Memory B cell (primary cell): ENCODE results near the gene RPS6KA2.

ENCODE experiments used
- ATAC-seq: fragments of 150-1000 bp; cut with Tn5 transposase; 2 replicates; pipeline ENCODE4 v1.10.0; 2021; ENCODE audit warnings: low read depth, mild to moderate bottlenecking, moderate library complexity
- DNase-seq, 2 donors: peaks; one replicate each; pipeline ENCODE4 v3.0.0; 2022; ENCODE audit warnings: low spot score in 2 of 2
- H3K27ac Mint-ChIP-seq: one replicate; pipeline ENCODE4 v1.8.0; 2022; ENCODE audit warnings: mild to moderate bottlenecking, moderate library complexity, mixed read lengths
- H3K27me3 Mint-ChIP-seq: one replicate; pipeline ENCODE4 v1.8.0; 2022; ENCODE audit warnings: mixed read lengths
- H3K36me3 Mint-ChIP-seq: one replicate; pipeline ENCODE4 v1.8.0; 2022; ENCODE audit warnings: mild to moderate bottlenecking, mixed read lengths
- H3K4me1 Mint-ChIP-seq: one replicate; pipeline ENCODE4 v1.8.0; 2022; ENCODE audit warnings: mixed read lengths
- H3K4me3 Mint-ChIP-seq: one replicate; pipeline ENCODE4 v1.8.0; 2022; ENCODE audit warnings: mild to moderate bottlenecking, moderate library complexity, mixed read lengths
- H3K9me3 Mint-ChIP-seq: one replicate; pipeline ENCODE4 v1.8.0; 2022; ENCODE audit warnings: mixed read lengths

Gene RPS6KA2

GRCh38 chr6:166608774-166609173 lies 18.3 kb downstream of the RPS6KA2 start:
- no peaks in the 10 kb centered on the region for H3K9me3 Mint-ChIP-seq
- H3K27me3 Mint-ChIP-seq, result no peaks in the 10 kb centered on the region
- H3K36me3 Mint-ChIP-seq, result no peaks in the 10 kb centered on the region
- ATAC-seq (no peak), DNase-seq (no peak)
- H3K4me1 Mint-ChIP-seq, result peaks cover 2% of the 10 kb centered on the region
- no peak overlapping the region for H3K4me3 Mint-ChIP-seq
- H3K27ac Mint-ChIP-seq, result no peak overlapping the region

- ATAC-seq (no peak), DNase-seq (no peak)
- peaks cover 4% of the 10 kb centered on the region for H3K4me1 Mint-ChIP-seq
- no peaks in the 10 kb centered on the region for H3K27me3 Mint-ChIP-seq
- no peaks in the 10 kb centered on the region for H3K9me3 Mint-ChIP-seq
- no peak overlapping the region for H3K27ac Mint-ChIP-seq
- H3K4me3 Mint-ChIP-seq, result no peak overlapping the region
- H3K36me3 Mint-ChIP-seq, result no peaks in the 10 kb centered on the region
These were observed 21.3 kb downstream of the RPS6KA2 start for GRCh38 chr6:166605752-166606151.

GRCh38 chr6:166604911-166605310 lies 22.1 kb downstream of the RPS6KA2 start:
- Mint-ChIP-seq H3K4me1 (peaks cover 4% of the 10 kb centered on the region), H3K27me3 (no peaks in the 10 kb centered on the region), H3K27ac (no peak overlapping the region), H3K4me3 (no peak overlapping the region), H3K36me3 (no peaks in the 10 kb centered on the region), H3K9me3 (no peaks in the 10 kb centered on the region)
- ATAC-seq (no peak), DNase-seq (no peak)

GRCh38 chr6:166604328-166604727 lies 22.7 kb downstream of the RPS6KA2 start:
- ATAC-seq (no peak), DNase-seq (no peak)
- no peaks in the 10 kb centered on the region for H3K36me3 Mint-ChIP-seq
- H3K9me3 Mint-ChIP-seq, result no peaks in the 10 kb centered on the region
- H3K27me3 Mint-ChIP-seq, result no peaks in the 10 kb centered on the region
- no peak overlapping the region for H3K4me3 Mint-ChIP-seq
- H3K4me1 Mint-ChIP-seq, result peaks cover 4% of the 10 kb centered on the region
- no peak overlapping the region for H3K27ac Mint-ChIP-seq

- Mint-ChIP-seq H3K4me3 (no peak overlapping the region), H3K27me3 (no peaks in the 10 kb centered on the region), H3K27ac (no peak overlapping the region), H3K9me3 (no peaks in the 10 kb centered on the region), H3K36me3 (no peaks in the 10 kb centered on the region), H3K4me1 (peaks cover 4% of the 10 kb centered on the region)
- DNase-seq (no peak), ATAC-seq (no peak)
These were observed 23.9 kb downstream of the RPS6KA2 start for GRCh38 chr6:166603043-166603690.

GRCh38 chr6:166601956-166602355 lies 25.1 kb downstream of the RPS6KA2 start:
- H3K4me3 Mint-ChIP-seq, result no peak overlapping the region
- peaks cover 2% of the 10 kb centered on the region for H3K36me3 Mint-ChIP-seq
- no peaks in the 10 kb centered on the region for H3K27me3 Mint-ChIP-seq
- H3K27ac Mint-ChIP-seq, result no peak overlapping the region
- peaks cover 6% of the 10 kb centered on the region for H3K4me1 Mint-ChIP-seq
- no peak for DNase-seq
- no peak for ATAC-seq
- no peaks in the 10 kb centered on the region for H3K9me3 Mint-ChIP-seq

GRCh38 chr6:166600931-166601330 lies 26.1 kb downstream of the RPS6KA2 start:
- H3K27me3 Mint-ChIP-seq, result peaks cover 3% of the 10 kb centered on the region
- ATAC-seq, result no peak
- H3K27ac Mint-ChIP-seq, result no peak overlapping the region
- peaks cover 9% of the 10 kb centered on the region for H3K4me1 Mint-ChIP-seq
- no peak for DNase-seq
- H3K9me3 Mint-ChIP-seq, result peaks cover 3% of the 10 kb centered on the region
- H3K4me3 Mint-ChIP-seq, result no peak overlapping the region
- peaks cover 6% of the 10 kb centered on the region for H3K36me3 Mint-ChIP-seq

GRCh38 chr6:166599205-166599604 lies 27.8 kb downstream of the RPS6KA2 start:
- ATAC-seq (no peak), DNase-seq (no peak)
- H3K27ac Mint-ChIP-seq, result no peak overlapping the region
- peaks cover 7% of the 10 kb centered on the region for H3K36me3 Mint-ChIP-seq
- H3K4me1 Mint-ChIP-seq, result peaks cover 9% of the 10 kb centered on the region
- peaks cover 3% of the 10 kb centered on the region for H3K9me3 Mint-ChIP-seq
- H3K4me3 Mint-ChIP-seq, result no peak overlapping the region
- H3K27me3 Mint-ChIP-seq, result peaks cover 3% of the 10 kb centered on the region

GRCh38 chr6:166598441-166599138 lies 28.5 kb downstream of the RPS6KA2 start:
- Mint-ChIP-seq H3K9me3 (peaks cover 3% of the 10 kb centered on the region), H3K4me3 (no peak overlapping the region), H3K27me3 (peaks cover 3% of the 10 kb centered on the region)

GRCh38 chr6:166597711-166598440 lies 29.2 kb downstream of the RPS6KA2 start:
- Mint-ChIP-seq H3K4me1 (peaks cover 9% of the 10 kb centered on the region), H3K27me3 (peaks cover 3% of the 10 kb centered on the region)
- no peak for DNase-seq

More at GRCh38 chr6:166598441-166599138, 28.5 kb downstream of the RPS6KA2 start:
- Mint-ChIP-seq H3K36me3 (peaks cover 7% of the 10 kb centered on the region), H3K4me1 (peaks cover 9% of the 10 kb centered on the region), H3K27ac (no peak overlapping the region)
- DNase-seq (no peak), ATAC-seq (no peak)

GRCh38 chr6:166596776-166597507 lies 30.1 kb downstream of the RPS6KA2 start:
- Mint-ChIP-seq H3K4me1 (peaks cover 5% of the 10 kb centered on the region), H3K4me3 (no peak overlapping the region), H3K9me3 (peaks cover 3% of the 10 kb centered on the region), H3K27me3 (peaks cover 3% of the 10 kb centered on the region), H3K27ac (no peak overlapping the region), H3K36me3 (peaks cover 7% of the 10 kb centered on the region)
- no peak for DNase-seq
- ATAC-seq, result no peak

More at GRCh38 chr6:166597711-166598440, 29.2 kb downstream of the RPS6KA2 start:
- peaks cover 3% of the 10 kb centered on the region for H3K9me3 Mint-ChIP-seq
- peaks cover 7% of the 10 kb centered on the region for H3K36me3 Mint-ChIP-seq
- no peak overlapping the region for H3K4me3 Mint-ChIP-seq
- ATAC-seq, result no peak
- no peak overlapping the region for H3K27ac Mint-ChIP-seq

GRCh38 chr6:166595949-166596348 lies 31.1 kb downstream of the RPS6KA2 start:
- H3K9me3 Mint-ChIP-seq, result peaks cover 3% of the 10 kb centered on the region
- H3K36me3 Mint-ChIP-seq, result peaks cover 7% of the 10 kb centered on the region
- peak overlapping the region; percentile 2 for H3K27ac Mint-ChIP-seq
- peaks cover 3% of the 10 kb centered on the region for H3K27me3 Mint-ChIP-seq
- H3K4me1 Mint-ChIP-seq, result peaks cover 5% of the 10 kb centered on the region
- DNase-seq (no peak), ATAC-seq (no peak)
- no peak overlapping the region for H3K4me3 Mint-ChIP-seq

GRCh38 chr6:166595061-166595780 lies 31.8 kb downstream of the RPS6KA2 start:
- H3K4me3 Mint-ChIP-seq, result no peak overlapping the region
- ATAC-seq (no peak), DNase-seq (no peak)
- no peak overlapping the region for H3K27ac Mint-ChIP-seq
- H3K27me3 Mint-ChIP-seq, result peaks cover 3% of the 10 kb centered on the region
- H3K9me3 Mint-ChIP-seq, result peaks cover 3% of the 10 kb centered on the region
- H3K36me3 Mint-ChIP-seq, result peaks cover 7% of the 10 kb centered on the region
- peaks cover 5% of the 10 kb centered on the region for H3K4me1 Mint-ChIP-seq
